Ishikawa (cell line): ENCODE results near the gene CYB561.

Source experiments
- CEBPB ChIP-seq: IDR thresholded peaks from 2 replicates; pipeline ENCODE4 v1.6.1; 2012
- CREB1 ChIP-seq: IDR thresholded peaks from 2 replicates; pipeline ENCODE4 v1.6.1; 2012; ENCODE audit warnings: low read depth
- EGR1 ChIP-seq: IDR thresholded peaks from 2 replicates; pipeline ENCODE4 v1.6.1; 2012
- EP300 ChIP-seq: IDR thresholded peaks from 2 replicates; pipeline ENCODE4 v1.6.1; 2012; ENCODE audit warnings: borderline replicate concordance
- MAX ChIP-seq: IDR thresholded peaks from 2 replicates; pipeline ENCODE4 v1.6.1; 2012
- NFIC ChIP-seq: IDR thresholded peaks from 2 replicates; pipeline ENCODE4 v1.6.1; 2012
- RAD21 ChIP-seq: IDR thresholded peaks from 2 replicates; pipeline ENCODE4 v1.6.1; 2012; ENCODE audit warnings: low read depth
- TAF1 ChIP-seq: IDR thresholded peaks from 2 replicates; pipeline ENCODE4 v1.6.1; 2012; ENCODE audit warnings: low read depth, mild to moderate bottlenecking
- TCF12 ChIP-seq: IDR thresholded peaks from 2 replicates; pipeline ENCODE4 v1.6.1; 2012; ENCODE audit warnings: low read depth
- TEAD4 ChIP-seq: IDR thresholded peaks from 2 replicates; pipeline ENCODE4 v1.6.1; 2012
- YY1 ChIP-seq: IDR thresholded peaks from 2 replicates; pipeline ENCODE4 v1.6.1; 2012; ENCODE audit warnings: low read depth
- ZBTB7A ChIP-seq: IDR thresholded peaks from 2 replicates; pipeline ENCODE4 v1.6.1; 2012; ENCODE audit warnings: low read depth
- TF ChIP-seq, protein P1 (sequence below): IDR thresholded peaks from 2 replicates; pipeline ENCODE4 v1.6.1; 2012; ENCODE audit warnings: low read depth, mild to moderate bottlenecking

DNA sequence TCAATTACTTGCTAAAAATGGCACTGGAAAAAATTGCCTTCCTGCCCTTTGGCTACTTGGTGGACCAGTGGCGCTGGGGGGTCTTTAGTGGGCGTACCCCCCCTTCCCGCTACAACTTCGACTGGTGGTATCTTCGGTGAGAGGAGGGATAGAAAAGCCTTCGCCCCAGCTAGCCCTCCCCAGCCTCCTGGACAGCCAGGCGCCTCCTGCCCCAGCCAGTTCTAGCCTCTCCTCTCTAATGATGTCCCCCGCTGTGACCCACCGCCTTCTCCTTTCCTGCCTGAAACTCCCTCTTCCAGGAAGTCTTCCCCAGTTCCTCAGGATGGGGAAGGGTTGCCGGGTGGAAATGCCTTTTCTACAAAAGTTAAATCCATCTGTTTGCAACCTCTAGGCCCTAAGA, 36.9 kb upstream of the CYB561 start:
- TF ChIP-seq YY1 (no peak), CEBPB (no peak), MAX (no peak), RAD21 (no peak), ZBTB7A (no peak), NFIC (no peak), EGR1 (no peak), EP300 (no peak), TEAD4 (no peak), TCF12 (no peak), CREB1 (no peak), TAF1 (no peak)
- TF ChIP-seq, protein P1, sequence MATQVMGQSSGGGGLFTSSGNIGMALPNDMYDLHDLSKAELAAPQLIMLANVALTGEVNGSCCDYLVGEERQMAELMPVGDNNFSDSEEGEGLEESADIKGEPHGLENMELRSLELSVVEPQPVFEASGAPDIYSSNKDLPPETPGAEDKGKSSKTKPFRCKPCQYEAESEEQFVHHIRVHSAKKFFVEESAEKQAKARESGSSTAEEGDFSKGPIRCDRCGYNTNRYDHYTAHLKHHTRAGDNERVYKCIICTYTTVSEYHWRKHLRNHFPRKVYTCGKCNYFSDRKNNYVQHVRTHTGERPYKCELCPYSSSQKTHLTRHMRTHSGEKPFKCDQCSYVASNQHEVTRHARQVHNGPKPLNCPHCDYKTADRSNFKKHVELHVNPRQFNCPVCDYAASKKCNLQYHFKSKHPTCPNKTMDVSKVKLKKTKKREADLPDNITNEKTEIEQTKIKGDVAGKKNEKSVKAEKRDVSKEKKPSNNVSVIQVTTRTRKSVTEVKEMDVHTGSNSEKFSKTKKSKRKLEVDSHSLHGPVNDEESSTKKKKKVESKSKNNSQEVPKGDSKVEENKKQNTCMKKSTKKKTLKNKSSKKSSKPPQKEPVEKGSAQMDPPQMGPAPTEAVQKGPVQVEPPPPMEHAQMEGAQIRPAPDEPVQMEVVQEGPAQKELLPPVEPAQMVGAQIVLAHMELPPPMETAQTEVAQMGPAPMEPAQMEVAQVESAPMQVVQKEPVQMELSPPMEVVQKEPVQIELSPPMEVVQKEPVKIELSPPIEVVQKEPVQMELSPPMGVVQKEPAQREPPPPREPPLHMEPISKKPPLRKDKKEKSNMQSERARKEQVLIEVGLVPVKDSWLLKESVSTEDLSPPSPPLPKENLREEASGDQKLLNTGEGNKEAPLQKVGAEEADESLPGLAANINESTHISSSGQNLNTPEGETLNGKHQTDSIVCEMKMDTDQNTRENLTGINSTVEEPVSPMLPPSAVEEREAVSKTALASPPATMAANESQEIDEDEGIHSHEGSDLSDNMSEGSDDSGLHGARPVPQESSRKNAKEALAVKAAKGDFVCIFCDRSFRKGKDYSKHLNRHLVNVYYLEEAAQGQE: no peak
